Mucosa of rectum (tissue), 2 donors: ENCODE measurements around the gene GALNT9.
"Not testable (repeated sequence)": the region's sequence is repeated elsewhere in the genome, so short reads cannot be mapped to it uniquely, and the experiment has no call there.

Experiments
- H3K27ac ChIP-seq, 2 donors: one replicate each; pipeline ENCODE4 v1.7.0; 2013; ENCODE audit warnings: inconsistent platforms in 2 of 2, low read depth in 2 of 2, low read length in 2 of 2
- H3K27me3 ChIP-seq, 2 donors: one replicate each; pipeline ENCODE4 v1.7.0; 2013; ENCODE audit warnings: low read length in 2 of 2; ENCODE audit not compliant: control insufficient read depth in 2 of 2, insufficient read depth in 2 of 2
- H3K36me3 ChIP-seq, 2 donors: one replicate each; pipeline ENCODE4 v1.7.0; 2013; ENCODE audit warnings: low read length in 2 of 2; ENCODE audit not compliant: control insufficient read depth in 2 of 2, insufficient read depth in 2 of 2
- H3K4me1 ChIP-seq, 2 donors: one replicate each; pipeline ENCODE4 v1.7.0; 2013; ENCODE audit warnings: low read length in 2 of 2, mild to moderate bottlenecking in 1 of 2; ENCODE audit not compliant: control insufficient read depth in 2 of 2, insufficient read depth in 2 of 2
- H3K4me3 ChIP-seq, 2 donors: one replicate each; pipeline ENCODE4 v1.7.0; 2013; ENCODE audit warnings: low read length in 2 of 2
- H3K9ac ChIP-seq, 2 donors: one replicate each; pipeline ENCODE4 v1.7.0; 2013; ENCODE audit warnings: low read length in 2 of 2, low read depth in 1 of 2, mild to moderate bottlenecking in 1 of 2
- H3K9me3 ChIP-seq, 2 donors: one replicate each; pipeline ENCODE4 v1.7.0; 2013; ENCODE audit warnings: low read length in 2 of 2; ENCODE audit not compliant: control insufficient read depth in 2 of 2
- donor health status: healthy.
- donor health status: Normal muscosa, but diverticular disease.

GALNT9 gene

GRCh38 chr12:132311201-132311915, 18.0 kb downstream of the GALNT9 start:
- no peak overlapping the region for H3K4me3 ChIP-seq
- H3K9ac ChIP-seq = no peak overlapping the region
- no peak overlapping the region for H3K27ac ChIP-seq
- peaks cover 0 to 5% of the 10 kb centered on the region in 2 donors for H3K9me3 ChIP-seq
- H3K4me1 ChIP-seq = no peaks in the 10 kb centered on the region
- H3K36me3 ChIP-seq = no peaks in the 10 kb centered on the region
- no peaks in the 10 kb centered on the region for H3K27me3 ChIP-seq

- Histone ChIP-seq H3K9me3 (peaks cover 0 to 5% of the 10 kb centered on the region in 2 donors), H3K4me3 (no peak overlapping the region), H3K27me3 (no peaks in the 10 kb centered on the region), H3K27ac (no peak overlapping the region), H3K9ac (no peak overlapping the region), H3K36me3 (no peaks in the 10 kb centered on the region), H3K4me1 (no peaks in the 10 kb centered on the region)
These were observed 19.0 kb downstream of the GALNT9 start for GRCh38 chr12:132310181-132311040.

GRCh38 chr12:132309596-132310086, 19.7 kb downstream of the GALNT9 start:
- Histone ChIP-seq H3K27ac (no peak overlapping the region), H3K36me3 (no peaks in the 10 kb centered on the region), H3K9ac (no peak overlapping the region), H3K4me3 (no peak overlapping the region), H3K4me1 (no peaks in the 10 kb centered on the region), H3K27me3 (no peaks in the 10 kb centered on the region), H3K9me3 (peaks cover 0 to 5% of the 10 kb centered on the region in 2 donors)

DNA sequence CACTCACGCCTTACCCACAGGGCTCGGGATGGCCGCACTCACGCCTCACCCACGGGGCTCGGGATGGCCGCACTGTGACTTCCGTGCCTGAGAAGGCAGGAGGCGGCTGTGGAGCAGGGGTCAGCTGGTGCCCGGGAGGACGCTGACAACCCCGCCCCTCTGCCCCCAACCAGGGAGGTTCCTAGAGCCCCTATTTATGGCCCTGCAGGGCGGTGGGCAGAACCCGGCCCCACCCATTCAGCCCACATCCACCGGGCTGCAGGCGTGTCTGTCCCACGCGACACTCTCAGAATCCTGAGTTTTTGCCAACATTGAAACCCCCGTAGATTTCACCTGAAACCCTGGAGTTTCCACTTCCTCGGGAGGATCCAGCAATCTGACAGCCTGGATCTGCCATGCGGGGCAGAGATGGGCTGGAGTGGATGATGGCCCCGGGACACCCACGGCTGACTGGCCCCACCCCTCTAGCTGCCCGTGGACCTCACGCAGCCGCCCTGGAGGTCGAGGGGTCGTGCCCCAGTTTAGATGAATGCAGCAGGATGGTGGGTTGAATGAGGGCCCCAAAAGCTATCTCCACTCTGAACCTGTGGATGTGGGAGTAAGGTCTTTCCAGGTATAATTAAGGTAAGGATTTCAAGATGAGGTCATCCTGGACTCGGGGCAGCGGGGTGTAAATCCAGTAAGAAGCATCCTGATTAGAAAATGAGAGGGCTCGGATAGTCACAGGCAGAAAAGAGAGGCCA, 20.4 kb downstream of the GALNT9 start:
- peaks cover 0 to 5% of the 10 kb centered on the region in 2 donors for H3K9me3 ChIP-seq

DNA sequence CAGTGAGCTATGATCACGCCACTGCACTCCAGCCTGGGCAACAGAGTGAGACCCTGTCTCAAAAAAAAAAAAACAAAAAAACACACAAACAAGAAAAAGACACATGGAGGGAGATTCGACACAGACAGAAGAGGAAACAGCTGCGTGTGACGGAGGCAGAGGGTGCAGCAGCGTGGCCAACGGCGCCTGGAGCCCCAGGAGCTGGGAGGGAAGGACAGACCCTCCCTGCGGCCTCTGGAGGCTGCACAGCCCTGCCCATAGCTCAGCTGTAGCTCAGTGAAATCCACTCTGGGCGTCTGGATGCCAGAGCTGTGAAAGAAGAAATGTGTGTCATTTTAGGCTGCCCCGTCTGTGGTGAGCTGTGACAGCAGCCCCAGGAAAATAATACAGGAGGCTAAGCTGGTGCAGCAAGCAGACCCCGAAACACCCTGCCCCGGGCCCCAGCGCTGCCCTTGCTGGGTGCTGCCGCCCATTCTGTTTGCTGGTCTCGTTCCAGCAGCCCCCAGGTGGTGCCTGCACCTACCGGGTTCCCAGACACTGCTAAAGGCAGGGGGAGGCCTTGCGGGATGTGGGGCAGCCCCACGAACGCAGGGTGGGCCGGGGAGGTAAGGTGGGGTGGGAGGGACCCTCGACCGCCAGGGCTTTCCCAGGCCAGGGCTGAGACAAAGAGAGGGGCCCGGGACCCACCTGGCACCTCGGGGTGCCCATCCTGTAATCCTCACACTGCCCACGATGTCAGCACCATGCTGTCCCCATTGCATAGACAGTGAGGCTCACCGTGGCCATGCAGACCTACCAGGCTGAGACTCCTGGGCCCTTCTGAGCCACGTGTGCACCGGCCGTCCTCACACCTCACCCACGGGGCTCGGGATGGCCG, 21.2 kb downstream of the GALNT9 start:
- Histone ChIP-seq H3K9ac (no peak overlapping the region), H3K27ac (no peak overlapping the region), H3K36me3 (no peaks in the 10 kb centered on the region), H3K4me1 (no peaks in the 10 kb centered on the region), H3K27me3 (no peaks in the 10 kb centered on the region), H3K9me3 (peaks cover 0 to 5% of the 10 kb centered on the region in 2 donors), H3K4me3 (no peak overlapping the region)

More for the DNA sequence above, 20.4 kb downstream of the GALNT9 start:
- no peak overlapping the region for H3K9ac ChIP-seq
- no peaks in the 10 kb centered on the region for H3K4me1 ChIP-seq
- no peak overlapping the region for H3K4me3 ChIP-seq
- H3K27ac ChIP-seq = no peak overlapping the region
- H3K36me3 ChIP-seq = no peaks in the 10 kb centered on the region
- H3K27me3 ChIP-seq = no peaks in the 10 kb centered on the region

GRCh38 chr12:132306885-132307191, 22.6 kb downstream of the GALNT9 start:
- Histone ChIP-seq H3K9ac (no peak overlapping the region), H3K27me3 (no peaks in the 10 kb centered on the region), H3K4me3 (no peak overlapping the region), H3K9me3 (peaks cover 0 to 5% of the 10 kb centered on the region in 2 donors), H3K27ac (no peak overlapping the region), H3K36me3 (no peaks in the 10 kb centered on the region), H3K4me1 (no peaks in the 10 kb centered on the region)

DNA sequence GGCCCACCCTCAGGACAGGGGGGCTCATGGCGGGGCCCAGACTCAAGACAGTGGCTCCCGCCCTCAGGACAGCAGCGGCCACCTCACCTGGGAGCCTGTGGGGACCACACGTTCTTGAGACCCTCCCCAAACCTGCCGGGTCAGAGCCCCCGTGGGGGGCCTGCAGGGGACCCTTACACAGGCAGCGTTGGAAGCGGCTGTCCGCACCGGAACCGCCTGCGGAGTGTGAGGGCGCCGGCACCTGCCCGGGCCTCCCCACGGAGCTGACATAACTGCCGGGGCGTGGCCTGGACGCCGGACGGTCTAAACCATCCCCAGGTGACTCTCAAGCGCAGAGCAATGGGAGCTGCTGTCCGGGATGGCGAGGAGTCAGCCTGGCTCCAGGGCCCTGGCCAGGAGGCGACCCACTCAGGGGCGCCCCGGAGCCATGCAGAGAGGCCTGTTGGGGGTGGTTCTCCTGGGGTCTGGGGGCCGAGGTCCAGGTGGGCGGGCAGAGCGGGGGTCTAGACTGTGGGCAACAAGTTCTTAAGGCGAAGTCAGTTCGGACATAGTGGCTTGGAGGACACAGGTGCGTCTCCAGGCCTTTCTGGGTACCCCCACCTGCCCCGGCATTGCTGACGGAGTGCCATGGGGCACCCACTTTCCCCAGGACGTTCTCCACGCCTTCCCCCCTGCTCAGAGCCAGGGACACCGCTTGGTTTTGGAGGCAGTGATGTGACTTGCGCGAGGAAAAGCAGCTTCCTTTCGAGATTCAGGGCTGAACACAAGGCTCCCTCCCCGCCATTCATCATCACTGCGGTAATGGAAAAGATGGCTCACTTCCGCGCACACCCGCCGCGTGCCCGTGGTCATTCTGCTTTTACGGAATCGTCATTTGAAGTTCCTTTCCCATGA, 23.2 kb downstream of the GALNT9 start:
- Histone ChIP-seq H3K4me1 (no peaks in the 10 kb centered on the region), H3K36me3 (no peaks in the 10 kb centered on the region), H3K9me3 (peaks cover 0 to under 1% of the 10 kb centered on the region in 2 donors), H3K27me3 (no peaks in the 10 kb centered on the region), H3K27ac (no peak overlapping the region), H3K4me3 (no peak overlapping the region), H3K9ac (no peak overlapping the region)

GRCh38 chr12:132305560-132305966, 23.8 kb downstream of the GALNT9 start:
- no peaks in the 10 kb centered on the region for H3K27me3 ChIP-seq
- H3K9me3 ChIP-seq = no peaks in the 10 kb centered on the region
- H3K27ac ChIP-seq = no peak overlapping the region
- no peaks in the 10 kb centered on the region for H3K36me3 ChIP-seq
- no peak overlapping the region for H3K9ac ChIP-seq
- no peaks in the 10 kb centered on the region for H3K4me1 ChIP-seq
- no peak overlapping the region for H3K4me3 ChIP-seq

DNA sequence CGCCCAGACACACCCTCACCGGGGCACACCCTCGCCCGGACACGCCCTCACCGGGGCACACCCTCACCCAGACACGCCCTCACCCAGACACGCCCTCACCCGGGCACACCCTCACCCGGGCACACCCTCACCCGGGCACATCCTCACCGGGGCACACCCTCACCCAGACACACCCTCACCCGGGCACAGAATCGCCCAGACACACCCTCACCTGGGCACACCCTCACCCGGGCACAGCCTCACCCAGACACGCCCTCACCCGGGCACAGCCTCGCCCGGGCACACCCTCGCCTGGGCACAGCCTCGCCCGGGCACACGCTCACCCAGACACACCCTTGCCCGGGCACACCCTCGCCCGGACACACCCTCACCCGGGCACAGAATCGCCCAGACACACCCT, 24.5 kb downstream of the GALNT9 start:
- not testable (repeated sequence) for H3K4me1 ChIP-seq, H3K4me3 ChIP-seq, H3K9me3 ChIP-seq, H3K27me3 ChIP-seq, H3K27ac ChIP-seq, H3K9ac ChIP-seq, H3K36me3 ChIP-seq
